Aortic smooth muscle cell (primary cell): ENCODE data around the gene SNRK. TPM values are rescaled to one million over a fixed set of nuclear protein-coding genes. Genes with fewer than 3 reads are reported as not detected.

Experiments
- total RNA-seq: library from RNA; depleted of rRNA; stranded (reverse); fragments of >200 nt; gene quantifications from 2 replicates; pipeline ENCODE4 v1.2.3, GENCODE V29; 2014

The SNRK gene
- 20.1 and 29.9 TPM in 2 replicates for total RNA-seq

GRCh38 chr3:43286115-43286840 lies at the start of gene SNRK:
Gene SNRK (plus strand): TSS chr3:43286540. CDS start chr3:43303204, 16,664 bp downstream.

Other genes with a start within 250 kb of the SNRK start
- 7.7 and 8.7 TPM in 2 replicates for gene POMGNT2, start 180.5 kb upstream of the SNRK start, total RNA-seq